Naive thymus-derived CD8-positive, alpha-beta T cell (primary cell): ENCODE results near the gene BRD3. TPM values are rescaled to one million over a fixed set of nuclear protein-coding genes. Genes with fewer than 3 reads are reported as not detected.

Source experiments
- polyA plus RNA-seq, 3 donors: library from polyadenylated mRNA; unstranded; fragments of 300-500 nt; fragmentation: Illumina TruSeq; gene quantifications; one replicate each; pipeline ENCODE4 v1.2.3, GENCODE V29; 2021
- total RNA-seq, 8 experiments: library from RNA in 2 of 8; stranded (reverse) in 2 of 8; gene quantifications; one replicate each; pipeline ENCODE4 v1.2.3 and lab custom pipeline; 2021 to 2026

BRD3 gene
- total and polyA plus RNA-seq, 5 experiments from 2014 or later, result 13.1 to 49.0 (median 30.9) TPM

Other genes starting within 250 kb of the BRD3 start
- gene VAV2, start 75.7 kb downstream of the BRD3 start, total RNA-seq, result 1 to 10 TPM; 3.3 to 4.3 TPM
- gene VAV2, start 75.7 kb downstream of the BRD3 start, polyA plus RNA-seq, result under 1 TPM; 0.20 to 0.36 (median 0.27) TPM
- gene BRD3OS, start 42.5 kb downstream of the BRD3 start, total RNA-seq, result 10 to 100 TPM; 13.8 to 16.8 TPM
- 10 to 100 TPM; 20.8 to 28.6 (median 25.2) TPM for gene BRD3OS, start 42.5 kb downstream of the BRD3 start, polyA plus RNA-seq
- gene WDR5, start 68.1 kb upstream of the BRD3 start, total RNA-seq, result 10 to 100 TPM; 33.5 to 36.1 TPM
- gene WDR5, start 68.1 kb upstream of the BRD3 start, polyA plus RNA-seq, result 10 to 100 TPM; 11.2 to 14.9 (median 13.4) TPM
- gene RNU6ATAC, start 96.5 kb upstream of the BRD3 start, total RNA-seq, result 10 to 100 TPM; 29.1 to 43.6 TPM
- gene RNU6ATAC, start 96.5 kb upstream of the BRD3 start, polyA plus RNA-seq, result not detected